HG03196 (cell line): ENCODE measurements around the gene AXIN2.
"Not testable (repeated sequence)": the region's sequence is repeated elsewhere in the genome, so short reads cannot be mapped to it uniquely, and the experiment has no call there.

Experiments used
- ATAC-seq: cut with Tn5 transposase; IDR thresholded peaks from one replicate; pipeline ENCODE4 v1.9.1; 2021; ENCODE audit not compliant: unreplicated experiment

Gene AXIN2

DNA sequence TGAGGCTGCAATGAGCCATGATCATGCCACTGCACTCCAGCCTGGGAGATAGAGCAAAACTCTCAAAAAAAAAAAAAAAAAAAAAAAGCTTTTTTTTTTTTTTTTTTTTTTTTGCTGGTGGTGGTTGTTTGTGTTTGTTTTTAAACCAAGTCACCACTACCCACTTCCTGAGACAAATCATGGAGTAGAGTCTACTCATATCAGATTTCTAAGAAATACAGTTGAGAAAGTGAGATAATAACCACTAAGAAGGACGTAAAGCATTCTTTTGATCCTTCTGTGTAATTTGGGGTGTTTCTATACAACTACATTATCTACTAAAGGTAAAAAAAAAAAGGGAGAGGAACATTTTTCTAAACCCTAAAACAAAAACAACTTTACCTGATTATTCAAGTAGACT is 38.0 kb downstream of the AXIN2 start:
- no peak for ATAC-seq

DNA sequence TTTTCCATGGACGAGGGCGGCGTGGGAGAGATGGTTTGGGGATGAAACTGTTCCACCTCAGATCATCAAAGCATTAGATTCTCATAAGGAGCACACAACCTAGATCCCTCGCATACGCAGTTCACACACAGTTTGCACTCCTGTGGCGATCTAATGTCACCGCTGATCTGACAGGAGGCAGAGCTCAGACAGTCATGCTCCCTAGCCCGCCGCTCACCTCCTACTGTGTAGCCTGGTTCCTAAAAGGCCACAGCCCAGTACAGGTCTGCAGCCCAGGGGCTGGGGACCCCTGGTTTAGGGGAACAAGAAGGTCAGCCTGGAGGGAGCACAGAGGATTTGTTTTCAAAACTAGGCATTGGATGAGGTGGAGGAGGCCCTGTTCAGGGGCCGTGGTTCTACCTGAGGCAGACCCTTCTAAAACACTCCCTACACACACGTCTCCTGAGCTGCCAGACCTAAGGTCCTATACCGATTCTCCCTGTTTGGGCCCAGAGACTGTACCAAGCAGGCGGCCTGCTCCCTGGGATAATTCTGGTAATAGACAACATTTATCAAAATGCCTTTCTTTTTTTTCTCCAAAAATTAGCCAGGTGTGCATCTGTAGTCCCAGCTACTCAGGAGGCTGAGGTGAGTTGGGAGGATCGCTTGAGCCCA is 38.6 kb downstream of the AXIN2 start:
- ATAC-seq, result no peak

GRCh38 chr17:65519462-65519861 is 42.0 kb downstream of the AXIN2 start:
- ATAC-seq, result no peak

GRCh38 chr17:65518256-65518655 is 43.2 kb downstream of the AXIN2 start:
- no peak for ATAC-seq

GRCh38 chr17:65515959-65516948 is 45.2 kb downstream of the AXIN2 start:
- no peak for ATAC-seq

DNA sequence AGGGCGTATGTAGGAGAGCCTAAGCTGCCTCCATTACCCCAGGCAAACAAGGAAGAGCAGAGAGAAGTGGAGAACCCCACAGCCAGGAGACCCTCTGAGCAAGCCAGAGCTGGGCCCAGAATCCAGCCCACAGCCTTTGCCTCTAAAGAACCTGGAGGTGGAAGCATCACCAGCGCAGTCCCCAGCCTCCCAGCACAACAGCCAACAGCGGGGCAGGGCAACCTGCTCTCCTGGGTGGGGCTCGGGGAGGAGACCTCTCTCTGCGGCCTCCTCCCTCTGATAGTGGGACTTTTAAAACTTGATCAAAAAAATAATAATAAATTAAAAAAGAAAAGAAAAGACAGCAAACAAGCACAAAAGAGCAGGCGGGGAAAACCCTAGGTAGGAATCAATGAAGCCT is 45.9 kb downstream of the AXIN2 start:
- no peak for ATAC-seq

GRCh38 chr17:65514541-65514940 is 46.9 kb downstream of the AXIN2 start:
- no peak for ATAC-seq

DNA sequence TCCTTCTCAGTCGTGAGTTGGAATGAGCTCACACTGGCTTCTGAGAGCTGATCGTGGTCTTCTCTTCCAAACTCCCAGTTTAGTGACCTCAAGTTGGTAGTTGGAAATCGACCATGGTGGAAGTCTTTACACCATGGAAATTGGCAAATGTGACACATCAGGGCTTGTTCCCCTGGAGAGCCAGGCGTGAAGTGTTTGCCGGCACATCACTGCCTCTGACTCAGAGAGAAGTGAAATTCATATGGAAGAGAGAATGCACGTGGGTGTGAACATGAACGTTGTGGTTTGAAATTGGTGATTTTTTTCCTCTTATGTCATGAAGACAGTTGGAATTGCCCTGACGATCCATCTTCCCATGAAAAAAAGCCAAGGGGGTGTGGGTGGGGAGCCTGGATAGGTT is 47.4 kb downstream of the AXIN2 start:
- no peak for ATAC-seq

GRCh38 chr17:65511316-65511715 is 50.1 kb downstream of the AXIN2 start:
- ATAC-seq, result no peak

DNA sequence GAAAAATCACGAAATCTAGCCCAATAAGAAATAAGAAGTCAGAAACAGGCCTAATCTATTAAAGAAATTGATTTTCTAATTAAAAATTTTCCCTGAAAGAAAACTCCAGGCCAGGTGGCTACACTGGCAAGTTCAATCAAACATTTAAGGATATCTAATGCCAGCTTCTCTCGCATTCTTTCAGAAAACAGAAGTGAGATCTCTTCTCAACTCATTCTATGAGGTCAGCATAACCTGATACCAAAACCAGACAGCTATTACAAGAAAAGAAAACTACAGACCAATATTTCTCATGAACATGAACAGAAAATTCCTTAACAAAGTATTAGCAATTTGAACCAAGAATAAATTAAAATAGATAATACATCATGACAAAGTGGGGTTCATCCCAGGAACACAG is 52.4 kb downstream of the AXIN2 start:
- no peak for ATAC-seq

- not testable (repeated sequence) for ATAC-seq
Measured at GRCh38 chr17:65504673-65505072, 56.8 kb downstream of the AXIN2 start.

- no peak for ATAC-seq
Measured at GRCh38 chr17:65504141-65504540, 57.3 kb downstream of the AXIN2 start.

DNA sequence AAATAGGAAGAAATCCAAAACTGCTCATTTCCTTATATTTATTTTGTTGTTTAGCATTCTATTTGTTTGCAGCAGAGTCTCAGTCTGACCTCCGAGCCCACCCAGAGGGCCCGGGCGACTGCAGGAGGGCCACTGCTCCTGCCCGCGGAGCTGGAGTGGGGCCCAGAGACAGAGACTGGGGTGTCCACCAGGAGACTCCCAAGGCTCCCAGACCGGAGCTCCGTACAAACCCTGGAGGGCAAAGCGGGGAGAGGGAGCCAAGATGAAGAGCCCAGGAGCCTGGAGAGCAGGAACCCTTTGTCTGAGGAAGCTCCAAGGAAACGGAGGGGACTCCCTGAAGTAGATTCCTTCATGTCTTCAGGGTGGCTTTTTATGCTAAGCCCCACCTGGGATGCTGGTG is 57.9 kb downstream of the AXIN2 start:
- ATAC-seq, result no peak

GRCh38 chr17:65498816-65499215 is 62.6 kb downstream of the AXIN2 start:
- ATAC-seq, result no peak

- no peak for ATAC-seq
Measured at GRCh38 chr17:65496801-65497200, 64.6 kb downstream of the AXIN2 start.

DNA sequence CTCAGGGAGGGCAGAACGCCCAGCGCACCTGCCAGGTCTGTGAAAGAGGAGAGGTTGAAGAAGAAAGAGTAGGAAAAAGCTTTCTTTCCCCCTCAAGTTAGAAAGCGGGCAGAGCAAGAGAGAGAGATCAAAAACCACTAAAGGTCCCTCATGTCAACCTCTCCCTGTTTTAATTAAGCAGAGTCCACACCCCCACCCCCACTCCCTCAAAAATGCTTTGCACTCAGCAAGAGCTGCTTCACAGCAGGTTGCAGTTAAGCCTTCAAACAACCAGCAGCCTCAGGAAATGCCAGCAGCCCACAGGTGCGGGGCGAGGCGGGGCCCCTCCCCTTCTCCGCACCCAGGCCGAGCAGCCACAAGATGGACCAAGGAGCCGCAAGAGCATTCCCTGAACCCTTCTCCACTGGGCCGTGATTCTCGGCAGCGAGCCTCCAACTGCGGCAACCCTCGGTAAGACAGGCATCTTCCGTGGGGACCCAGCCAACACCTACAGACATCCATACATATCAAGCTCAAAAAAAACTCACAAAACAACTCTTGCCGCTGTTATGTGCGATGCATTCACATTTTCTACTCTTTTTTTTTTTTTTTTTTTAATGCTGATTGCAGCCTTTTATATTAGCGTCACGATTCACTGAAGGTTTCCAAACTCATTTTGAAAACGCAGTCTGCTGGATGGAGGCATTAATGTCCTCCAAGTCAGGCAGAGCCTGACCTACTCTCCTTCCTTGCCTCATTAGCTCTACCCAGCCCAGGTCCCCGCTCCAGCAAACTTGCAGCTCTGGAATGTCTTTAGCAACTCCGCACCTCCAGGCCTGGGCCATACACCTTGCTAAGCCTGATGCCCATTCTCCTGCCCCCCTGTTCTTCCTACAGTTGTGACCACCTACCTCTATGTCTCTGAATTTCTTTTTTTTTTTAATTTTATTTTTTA is 66.1 kb downstream of the AXIN2 start:
- ATAC-seq, result no peak

GRCh38 chr17:65489413-65490155 is 71.9 kb downstream of the AXIN2 start:
- ATAC-seq, result no peak

DNA sequence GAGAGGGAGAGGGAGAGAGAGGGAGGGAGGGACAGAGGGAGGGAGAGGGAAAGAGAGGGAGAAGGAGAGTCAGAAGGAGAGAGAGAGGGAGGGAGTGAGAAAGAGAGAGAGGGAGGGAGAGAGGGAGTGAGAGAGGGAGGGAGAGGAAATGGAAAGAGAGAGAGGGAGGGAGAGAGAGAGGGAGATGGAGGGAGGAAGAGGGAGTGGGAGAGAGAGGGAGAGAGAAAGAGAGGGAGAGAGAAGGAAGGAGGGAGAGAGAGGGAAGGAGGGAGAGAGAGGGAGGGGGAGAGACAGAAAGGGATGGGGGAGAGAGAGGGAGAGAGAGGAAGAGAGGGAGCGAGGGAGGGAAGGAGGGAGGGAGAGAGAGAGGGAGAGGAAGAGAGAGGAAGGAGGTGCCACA is 72.8 kb downstream of the AXIN2 start:
- ATAC-seq, result no peak

GRCh38 chr17:65487990-65488389 is 73.5 kb downstream of the AXIN2 start:
- no peak for ATAC-seq

DNA sequence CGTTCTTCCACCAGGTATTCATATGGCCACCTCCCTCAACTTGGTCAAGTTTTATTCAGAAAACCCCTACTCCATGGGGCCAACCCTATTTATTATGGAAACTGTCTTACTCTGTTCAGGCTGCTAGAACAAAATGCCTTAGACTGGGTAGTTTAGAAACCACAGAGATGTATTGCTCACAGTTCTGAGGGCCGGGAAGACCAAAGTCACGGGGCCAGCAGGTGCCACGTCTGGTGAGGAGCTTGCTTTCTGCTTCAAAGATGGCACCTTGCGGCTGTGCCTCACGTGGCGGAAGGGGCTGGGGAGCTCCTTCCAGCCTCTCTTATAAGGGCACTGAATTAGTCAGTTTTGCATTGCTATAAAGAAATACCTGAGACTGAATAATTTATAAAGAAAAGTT is 74.3 kb downstream of the AXIN2 start:
- ATAC-seq, result no peak
